Lower leg skin (tissue), 3 donors: ENCODE data around the gene ADGRG7.

Experiments
- CTCF ChIP-seq, 3 donors: fragments of 450-650 bp; IDR thresholded peaks; one replicate each; pipeline ENCODE4 v1.5.1; 2016; ENCODE audit warnings: antibody characterized with exemption in 3 of 3, mild to moderate bottlenecking in 3 of 3, moderate library complexity in 2 of 3
- POLR2A ChIP-seq, 2 donors: fragments of 450-650 bp; IDR thresholded peaks; one replicate each; pipeline ENCODE4 v1.6.1; 2016 to 2017; ENCODE audit warnings: antibody characterized with exemption in 2 of 2, mild to moderate bottlenecking in 1 of 2, moderate library complexity in 1 of 2

DNA sequence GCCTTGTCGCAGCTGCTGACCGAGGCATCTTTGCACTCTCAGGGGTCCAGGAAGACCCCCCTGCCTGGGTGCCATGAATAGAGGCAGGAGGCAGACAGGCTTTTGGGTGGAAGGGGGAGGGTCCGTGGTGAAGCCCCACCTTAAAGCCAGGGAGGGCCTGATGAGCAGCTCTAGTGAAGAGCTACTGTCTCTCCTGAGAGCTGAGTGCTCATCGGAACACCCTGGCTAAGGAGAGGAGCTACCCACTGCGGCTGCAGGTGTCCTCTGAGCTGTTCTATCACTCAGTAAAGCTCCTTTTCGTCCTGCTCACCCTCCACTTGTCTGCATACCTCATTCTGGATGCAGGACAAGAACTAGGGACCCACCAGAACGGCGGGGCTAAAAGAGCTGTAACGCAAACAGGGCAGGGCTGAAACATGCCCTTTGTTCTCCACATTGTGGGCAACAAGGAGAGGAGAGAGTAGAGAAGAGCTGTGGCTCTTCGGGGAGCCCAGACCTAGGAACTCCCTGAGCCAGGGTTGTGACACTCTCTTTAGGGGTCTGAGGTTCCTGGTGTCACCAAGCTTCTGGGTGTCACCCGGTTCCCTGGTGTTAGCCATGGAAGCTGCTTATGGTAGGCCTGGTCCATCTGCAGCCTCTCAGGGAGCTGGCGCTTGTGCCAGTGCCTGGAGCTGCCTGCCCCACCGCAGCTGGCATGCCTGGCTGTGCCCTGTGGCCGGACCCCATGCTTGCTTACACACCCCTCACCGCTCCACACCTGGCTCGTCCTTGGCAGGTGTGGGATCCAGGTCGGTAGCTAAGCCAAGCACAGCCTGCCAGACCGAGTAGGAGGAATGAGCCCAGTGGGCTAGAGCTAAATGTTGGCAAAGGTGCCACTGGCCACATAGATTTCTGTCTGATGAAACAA lies 73.7 kb downstream of the ADGRG7 start:
- TF ChIP-seq CTCF (IDR thresholded peaks at IDR 0.05) = no peak
- TF ChIP-seq POLR2A (IDR thresholded peaks at IDR 0.05) = no peak
